ENCODE measurements around the gene EEF1A2. TPM values are rescaled to one million over a fixed set of nuclear protein-coding genes. Genes with fewer than 3 reads are reported as not detected.

EEF1A2 gene
- total RNA-seq, 8 experiments from 2014 or later = 2.8 to 390 (median 139) TPM

GRCh38 chr20:63493563-63494020 is 5.3 kb downstream of the EEF1A2 start:
- WGBS, 10 experiments = 100% methylated on average over 3 of the region's 13 CpGs; no CpG with 5 or more reads in 9 of the 10 experiments
- no peak overlapping the region for H3K4me3 ChIP-seq
- in situ Hi-C loops (cut with MboI; ENCODE audit: low pct_unique_long_range_greater_than_20kb in 2 of 9, low sequenced_read_pairs in 9 of 9, unreplicated experiment in 9 of 9) = no loop called here
- H3K27ac ChIP-seq = no peak overlapping the region
- H3K4me1 ChIP-seq (replicated peaks in 1 of 2) = peaks cover 26 to 27% of the 10 kb centered on the region in 2 donors
- no peak for ATAC-seq (replicated peaks in 6 of 8)

- 87 to 90% methylated on average over 2 to 6 of the region's 14 CpGs; no CpG with 5 or more reads in 8 of the 10 experiments for WGBS, 10 experiments
- no peak overlapping the region for H3K27ac ChIP-seq
- no peak overlapping the region for H3K4me3 ChIP-seq
- peaks cover 31% of the 10 kb centered on the region in 2 donors for H3K4me1 ChIP-seq (replicated peaks in 1 of 2)
- in situ Hi-C loops (cut with MboI; ENCODE audit: low pct_unique_long_range_greater_than_20kb in 2 of 9, low sequenced_read_pairs in 9 of 9, unreplicated experiment in 9 of 9) = no loop called here
- ATAC-seq (replicated peaks in 6 of 8) = no peak
These were observed 5.9 kb downstream of the EEF1A2 start for GRCh38 chr20:63492982-63493381.

- in situ Hi-C loops (cut with MboI; ENCODE audit: low pct_unique_long_range_greater_than_20kb in 2 of 9, low sequenced_read_pairs in 9 of 9, unreplicated experiment in 9 of 9) = no loop called here
These were observed 6.4 kb downstream of the EEF1A2 start for GRCh38 chr20:63492518-63492917.

GRCh38 chr20:63491635-63492230 is 7.2 kb downstream of the EEF1A2 start:
- 0 to 80% (median 24%) methylated on average over 1 to 3 of the region's 4 CpGs; no CpG with 5 or more reads in 3 of the 10 experiments for WGBS, 10 experiments
- no peak for ATAC-seq (replicated peaks in 6 of 8)
- H3K27ac ChIP-seq = no peak overlapping the region
- H3K4me1 ChIP-seq (replicated peaks in 1 of 2) = peaks cover 22 to 29% of the 10 kb centered on the region in 2 donors
- H3K4me3 ChIP-seq = no peak overlapping the region
- in situ Hi-C loops (cut with MboI; ENCODE audit: low pct_unique_long_range_greater_than_20kb in 2 of 9, low sequenced_read_pairs in 9 of 9, unreplicated experiment in 9 of 9) = no loop called here

More at GRCh38 chr20:63492518-63492917, 6.4 kb downstream of the EEF1A2 start:
- H3K4me3 ChIP-seq = no peak overlapping the region
- 17 to 92% (median 40%) methylated on average over 1 to 2 of the region's 2 CpGs; no CpG with 5 or more reads in 3 of the 10 experiments for WGBS, 10 experiments
- no peak for ATAC-seq (replicated peaks in 6 of 8)
- no peak overlapping the region for H3K27ac ChIP-seq
- peaks cover 30 to 33% of the 10 kb centered on the region in 2 donors for H3K4me1 ChIP-seq (replicated peaks in 1 of 2)

- Histone ChIP-seq H3K4me3 (no peak overlapping the region), H3K27ac (no peak overlapping the region), H3K4me1 (replicated peaks in 1 of 2) (peaks cover 15 to 22% of the 10 kb centered on the region in 2 donors)
- ATAC-seq (replicated peaks in 6 of 8) = no peak
- no CpG with 5 or more reads among the region's 4 CpGs for WGBS, 10 experiments
- in situ Hi-C loops (cut with MboI; ENCODE audit: low pct_unique_long_range_greater_than_20kb in 2 of 9, low sequenced_read_pairs in 9 of 9, unreplicated experiment in 9 of 9) = no loop called here
These were observed 7.8 kb downstream of the EEF1A2 start for GRCh38 chr20:63491078-63491477.

- Histone ChIP-seq H3K4me1 (replicated peaks in 1 of 2) (peaks cover 12 to 18% of the 10 kb centered on the region in 2 donors), H3K4me3 (no peak overlapping the region), H3K27ac (no peak overlapping the region)
- no peak for ATAC-seq (replicated peaks in 6 of 8)
- in situ Hi-C loops (cut with MboI; ENCODE audit: low pct_unique_long_range_greater_than_20kb in 2 of 9, low sequenced_read_pairs in 9 of 9, unreplicated experiment in 9 of 9) = no loop called here
- WGBS, 10 experiments = 80% methylated on average over 2 of the region's 24 CpGs; no CpG with 5 or more reads in 9 of the 10 experiments
These were observed 8.5 kb downstream of the EEF1A2 start for GRCh38 chr20:63490416-63490815.

GRCh38 chr20:63488315-63489251 is 10.3 kb downstream of the EEF1A2 start:
- Histone ChIP-seq H3K4me3 (peak overlapping the region in 1 of 5 donors; percentile 5), H3K4me1 (replicated peaks in 1 of 2) (peaks cover 20 to 31% of the 10 kb centered on the region in 2 donors), H3K27ac (peak overlapping the region in 1 of 2 donors; percentile 71)
- in situ Hi-C loops (cut with MboI; ENCODE audit: low pct_unique_long_range_greater_than_20kb in 2 of 9, low sequenced_read_pairs in 9 of 9, unreplicated experiment in 9 of 9) = no loop called here
- whole genome bisulfite sequencing, 10 experiments = 39 to 67% (median 54%) methylated on average over 6 to 10 of the region's 83 CpGs; no CpG with 5 or more reads in 7 of the 10 experiments
- ATAC-seq (replicated peaks in 6 of 8) = peak in 7 of 8 experiments; percentile 12 to 80 (median 72)

GRCh38 chr20:63487781-63488241 is 11.1 kb downstream of the EEF1A2 start:
- in situ Hi-C loops (cut with MboI; ENCODE audit: low pct_unique_long_range_greater_than_20kb in 2 of 9, low sequenced_read_pairs in 9 of 9, unreplicated experiment in 9 of 9) = no loop called here
- no peak overlapping the region for H3K4me3 ChIP-seq
- H3K27ac ChIP-seq = peak overlapping the region in 1 of 2 donors; percentile 11
- ATAC-seq (replicated peaks in 6 of 8) = peak in 1 of 8 experiments; percentile 1
- peaks cover 26 to 38% of the 10 kb centered on the region in 2 donors for H3K4me1 ChIP-seq (replicated peaks in 1 of 2)
- no CpG with 5 or more reads among the region's 40 CpGs for WGBS, 10 experiments

GRCh38 chr20:63487116-63487764 is 11.6 kb downstream of the EEF1A2 start:
- WGBS, 10 experiments = 0 to 100% (median 40%) methylated on average over 1 to 4 of the region's 14 CpGs; no CpG with 5 or more reads in 5 of the 10 experiments
- Histone ChIP-seq H3K27ac (no peak overlapping the region), H3K4me1 (replicated peaks in 1 of 2) (peaks cover 32 to 44% of the 10 kb centered on the region in 2 donors), H3K4me3 (no peak overlapping the region)
- in situ Hi-C loops (cut with MboI; ENCODE audit: low pct_unique_long_range_greater_than_20kb in 2 of 9, low sequenced_read_pairs in 9 of 9, unreplicated experiment in 9 of 9) = no loop called here
- ATAC-seq (replicated peaks in 6 of 8) = no peak

GRCh38 chr20:63486300-63486855 is 12.5 kb downstream of the EEF1A2 start:
- ATAC-seq (replicated peaks in 6 of 8) = no peak
- WGBS, 10 experiments = 55 to 100% (median 85%) methylated on average over 1 to 4 of the region's 17 CpGs; no CpG with 5 or more reads in 6 of the 10 experiments
- Histone ChIP-seq H3K4me3 (no peak overlapping the region), H3K27ac (no peak overlapping the region), H3K4me1 (replicated peaks in 1 of 2) (peaks cover 34 to 51% of the 10 kb centered on the region in 2 donors)
- in situ Hi-C loops (cut with MboI; ENCODE audit: low pct_unique_long_range_greater_than_20kb in 2 of 9, low sequenced_read_pairs in 9 of 9, unreplicated experiment in 9 of 9) = no loop called here

- no peak overlapping the region for H3K4me3 ChIP-seq
- 20 to 69% (median 43%) methylated on average over 1 to 8 of the region's 18 CpGs; no CpG with 5 or more reads in 6 of the 10 experiments for WGBS, 10 experiments
- ATAC-seq (replicated peaks in 6 of 8) = no peak
- peaks cover 34 to 51% of the 10 kb centered on the region in 2 donors for H3K4me1 ChIP-seq (replicated peaks in 1 of 2)
- in situ Hi-C loops (cut with MboI; ENCODE audit: low pct_unique_long_range_greater_than_20kb in 2 of 9, low sequenced_read_pairs in 9 of 9, unreplicated experiment in 9 of 9) = no loop called here
- peak overlapping the region in 1 of 2 donors; percentile 5 for H3K27ac ChIP-seq
These were observed 14.1 kb downstream of the EEF1A2 start for GRCh38 chr20:63484651-63485403.

- no peak for ATAC-seq (replicated peaks in 6 of 8)
- in situ Hi-C loops (cut with MboI; ENCODE audit: low pct_unique_long_range_greater_than_20kb in 2 of 9, low sequenced_read_pairs in 9 of 9, unreplicated experiment in 9 of 9) = no loop called here
- WGBS, 10 experiments = 70% methylated on average over 2 to 3 of the region's 17 CpGs; no CpG with 5 or more reads in 8 of the 10 experiments
- Histone ChIP-seq H3K4me1 (replicated peaks in 1 of 2) (peaks cover 34 to 50% of the 10 kb centered on the region in 2 donors), H3K4me3 (no peak overlapping the region), H3K27ac (peak overlapping the region in 1 of 2 donors; percentile 5)
These were observed 14.6 kb downstream of the EEF1A2 start for GRCh38 chr20:63484236-63484635.

All from motor neuron (in vitro differentiated cells).